ENCODE data around the gene COX20. TPM values are rescaled to one million over a fixed set of nuclear protein-coding genes. Genes with fewer than 3 reads are reported as not detected.

The COX20 gene
- total and polyA plus RNA-seq, 2 donors (not counting 3 experiments of a cell fraction or from before 2014, with no cell fraction given): 17.1 to 30.2 TPM

DNA sequence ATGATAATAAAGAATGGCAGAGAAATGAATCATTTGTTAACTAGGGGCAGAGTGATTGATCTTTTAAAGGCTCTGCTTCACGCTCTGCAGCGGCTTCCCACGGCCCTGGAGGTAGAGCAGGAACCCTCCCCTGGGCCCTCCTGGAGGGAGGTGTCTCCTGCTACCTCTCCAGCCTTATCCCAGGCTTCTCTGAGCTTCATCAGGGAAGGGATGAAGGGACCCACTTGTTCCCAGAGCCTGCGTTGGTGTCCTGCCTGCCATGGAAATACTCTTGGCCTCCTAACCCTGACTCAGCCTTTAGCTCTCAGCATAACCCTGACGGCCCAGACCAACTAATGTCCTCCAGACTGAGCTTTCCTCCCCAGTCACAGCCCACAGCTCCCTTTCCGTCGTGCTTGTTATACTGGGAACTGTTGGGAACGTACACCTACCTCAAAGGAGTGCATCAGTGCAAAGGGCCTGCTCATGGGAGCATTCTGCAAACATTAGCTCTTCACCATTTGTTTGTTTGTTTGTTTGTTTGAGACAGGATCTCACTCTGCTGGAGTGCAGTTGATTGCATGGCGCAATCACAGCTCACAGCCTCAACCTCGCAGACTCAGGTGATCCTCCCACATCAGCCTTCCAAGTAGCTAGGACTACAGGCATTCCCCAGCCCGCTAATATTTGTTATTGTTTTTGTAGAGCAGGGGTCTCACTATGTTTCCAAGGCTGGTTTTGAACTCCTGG lies 46.3 kb downstream of the COX20 start:
- dilution Hi-C loops (cut with MboI; ENCODE audit: extremely low pct_ligation_motif_present, low sequenced_read_pairs): no loop called here
- intact Hi-C loops (cut with micrococcal nuclease): no loop called here
- H2AFZ ChIP-seq (ENCODE audit: low read depth, low read length): no peak overlapping the region
- no peaks in the 10 kb centered on the region for H3K79me2 ChIP-seq (ENCODE audit: control insufficient read depth, insufficient read depth, low read length)
- no peaks in the 10 kb centered on the region for H3K27me3 ChIP-seq (ENCODE audit: control insufficient read depth in 2 of 2, insufficient read depth in 2 of 2, low read length in 2 of 2)
- TF ChIP-seq JUN (IDR thresholded peaks at IDR 0.05; ENCODE audit: borderline replicate concordance, insufficient read depth, insufficient read length, low read depth) (no peak), MYC (IDR thresholded peaks at IDR 0.05; ENCODE audit: low read depth, low read length) (no peak), POLR2AphosphoS5 (IDR thresholded peaks at IDR 0.05; ENCODE audit: insufficient read depth, low read depth, low read length) (no peak), FOS (IDR thresholded peaks at IDR 0.05; ENCODE audit: borderline replicate concordance, insufficient read depth, low read length) (no peak), POLR2A (IDR thresholded peaks at IDR 0.05; ENCODE audit: low read depth, low read length) (no peak), GATA2 (IDR thresholded peaks at IDR 0.05; ENCODE audit: insufficient read depth, insufficient read length, low read depth, low read length) (no peak), EZH2 (IDR thresholded peaks at IDR 0.05; ENCODE audit: borderline replicate concordance, low read depth, low read length, severe bottlenecking) (no peak)
- TF ChIP-seq, protein P1, sequence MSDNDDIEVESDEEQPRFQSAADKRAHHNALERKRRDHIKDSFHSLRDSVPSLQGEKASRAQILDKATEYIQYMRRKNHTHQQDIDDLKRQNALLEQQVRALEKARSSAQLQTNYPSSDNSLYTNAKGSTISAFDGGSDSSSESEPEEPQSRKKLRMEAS (IDR thresholded peaks at IDR 0.05; ENCODE audit: insufficient read depth, insufficient read length): no peak
- TF ChIP-seq, protein P2, sequence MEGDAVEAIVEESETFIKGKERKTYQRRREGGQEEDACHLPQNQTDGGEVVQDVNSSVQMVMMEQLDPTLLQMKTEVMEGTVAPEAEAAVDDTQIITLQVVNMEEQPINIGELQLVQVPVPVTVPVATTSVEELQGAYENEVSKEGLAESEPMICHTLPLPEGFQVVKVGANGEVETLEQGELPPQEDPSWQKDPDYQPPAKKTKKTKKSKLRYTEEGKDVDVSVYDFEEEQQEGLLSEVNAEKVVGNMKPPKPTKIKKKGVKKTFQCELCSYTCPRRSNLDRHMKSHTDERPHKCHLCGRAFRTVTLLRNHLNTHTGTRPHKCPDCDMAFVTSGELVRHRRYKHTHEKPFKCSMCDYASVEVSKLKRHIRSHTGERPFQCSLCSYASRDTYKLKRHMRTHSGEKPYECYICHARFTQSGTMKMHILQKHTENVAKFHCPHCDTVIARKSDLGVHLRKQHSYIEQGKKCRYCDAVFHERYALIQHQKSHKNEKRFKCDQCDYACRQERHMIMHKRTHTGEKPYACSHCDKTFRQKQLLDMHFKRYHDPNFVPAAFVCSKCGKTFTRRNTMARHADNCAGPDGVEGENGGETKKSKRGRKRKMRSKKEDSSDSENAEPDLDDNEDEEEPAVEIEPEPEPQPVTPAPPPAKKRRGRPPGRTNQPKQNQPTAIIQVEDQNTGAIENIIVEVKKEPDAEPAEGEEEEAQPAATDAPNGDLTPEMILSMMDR (IDR thresholded peaks at IDR 0.05; ENCODE audit: extremely low read depth in 1 of 2, insufficient read depth in 1 of 2, low read depth in 1 of 2, low read length in 2 of 2): no peak
- H3K4me1 ChIP-seq (ENCODE audit: control insufficient read depth, extremely low read depth, insufficient read depth, low read length): no peaks in the 10 kb centered on the region
- H3K9me1 ChIP-seq (replicated peaks; ENCODE audit: control insufficient read depth, extremely low read depth, insufficient read depth, low read length): no peaks in the 10 kb centered on the region
- H3K27ac ChIP-seq (ENCODE audit: insufficient read depth, low read depth, low read length): no peak overlapping the region
- H3K4me2 ChIP-seq (ENCODE audit: insufficient read depth, low read length): no peak overlapping the region
- no TSS peak for BruUV-seq (replicated peaks)
- no peak for FAIRE-seq
- H3K9me3 ChIP-seq (replicated peaks; ENCODE audit: control insufficient read depth, insufficient read depth, low read length): no peaks in the 10 kb centered on the region
- H3K36me3 ChIP-seq (ENCODE audit: control insufficient read depth in 2 of 2, extremely low read depth in 1 of 2, insufficient read depth in 2 of 2, low read length in 2 of 2): no peaks in the 10 kb centered on the region
- no peak overlapping the region for H3K4me3 ChIP-seq (replicated peaks in 1 of 3; ENCODE audit: insufficient read depth in 1 of 3, low read depth in 1 of 3, low read length in 3 of 3)
- ChIA-PET CTCF (interaction anchor here (0.8 to 1.2 kb wide), 2 partner anchors 16 to 35 kb away, joined by 3 read pairs; no protein-coding TSS in a partner anchor), POLR2A (no interaction called here)
- no peaks in the 10 kb centered on the region for H4K20me1 ChIP-seq (replicated peaks; ENCODE audit: control insufficient read depth, extremely low read depth, insufficient read depth, low read length)
- no peak overlapping the region for H3K9ac ChIP-seq (replicated peaks; ENCODE audit: extremely low read depth, insufficient read depth, low read length)
- DNase-seq (ENCODE audit: low read depth, low spot score): no peak
